Ovary (tissue), 9 donors: ENCODE measurements around the gene LTF. TPM values are rescaled to one million over a fixed set of nuclear protein-coding genes. Genes with fewer than 3 reads are reported as not detected.

Experiments
- DNase-seq, 5 donors: peaks; one replicate each; pipeline ENCODE4 v3.0.0-alpha.2; 2019 to 2020
- H3K27ac ChIP-seq, 2 donors: fragments of 200-600 bp; one replicate each; pipeline versions ENCODE4 v1.5.1 to v1.8.0; 2019 to 2022
- H3K27me3 ChIP-seq: fragments of 200-600 bp; one replicate; pipeline ENCODE4 v1.8.0; 2022
- H3K36me3 ChIP-seq: fragments of 200-600 bp; sonication (generic); one replicate; pipeline ENCODE4 v1.5.1; 2019
- H3K4me1 ChIP-seq: one replicate; pipeline ENCODE4 v1.8.1; 2013; ENCODE audit warnings: mild to moderate bottlenecking, moderate library complexity; ENCODE audit not compliant: insufficient read depth
- H3K4me3 ChIP-seq: fragments of 200-600 bp; sonication (generic); one replicate; pipeline ENCODE4 v1.5.1; 2017
- H3K9me3 ChIP-seq, 2 donors: fragments of 200-600 bp in 1 of 2; sonication (generic) in 1 of 2; one replicate each; pipeline versions ENCODE4 v1.5.1 to v1.8.1; 2013 to 2019; ENCODE audit warnings: mild to moderate bottlenecking in 1 of 2, moderate library complexity in 1 of 2
- CTCF ChIP-seq, 3 donors: fragments of 450-650 bp in 2 of 3; fragments of 200-600 bp in 1 of 3; IDR thresholded peaks; one replicate each; pipeline versions ENCODE4 v1.5.1 to v1.8.0; 2016 to 2022; ENCODE audit warnings: antibody characterized with exemption in 3 of 3, mild to moderate bottlenecking in 1 of 3
- EP300 ChIP-seq: sonication (generic); formaldehyde crosslinking; IDR thresholded peaks from one replicate; pipeline ENCODE4 v1.6.1; 2017; ENCODE audit warnings: antibody characterized with exemption
- POLR2A ChIP-seq: fragments of 450-650 bp; IDR thresholded peaks from one replicate; pipeline ENCODE4 v1.6.1; 2017; ENCODE audit warnings: antibody characterized with exemption, mild to moderate bottlenecking, moderate library complexity
- WGBS, 3 donors: extraction: QIAGEN DNeasy Blood & Tissue Kit in 1 of 3; methylation state at CpG; one replicate each; pipeline versions ENCODE4 v1.1.5 to v1.1.7; 2013 to 2017; 5-methylcytosine and 5-hydroxymethylcytosine counted together
- intact Hi-C, 4 donors: fragments of 100-400 bp; cut with DNase I; formaldehyde crosslinking; loops; one replicate each; pipeline versions ENCODE4 v1.11.0 to v1.15.1; 2022 to 2023
- polyA plus RNA-seq, 2 donors: library from polyadenylated mRNA; stranded (reverse); fragments of 200-250 nt in 1 of 2; fragments of 350-450 nt in 1 of 2; fragmentation: Illumina TruSeq in 1 of 2; extraction: RNeasy Lipid Tissue Mini Kit (QIAGEN cat#74804) in 1 of 2; gene quantifications; one replicate each; pipeline ENCODE4 v1.2.3, GENCODE V29; 2013 to 2014
- total RNA-seq, 7 donors: library from RNA; depleted of rRNA in 2 of 7; stranded (reverse); fragments of >200 nt in 2 of 7; fragmentation: NEBNext Ultra II Directional in 3 of 7; extraction: Animal tissue kit (Norgen Biotek cat#: 25700) in 3 of 7; gene quantifications; one replicate each; pipeline versions ENCODE4 v1.1.0 to v1.2.4, GENCODE V29; 2016 to 2023
- donor health status: DM: no; HTN: no; CAD: no; lungs with moderate emphysema.
- donor health status: DM: no; HTN: no; CAD: no.
- donor health status: Bipolar disorder and iron deficiency.
- donor health status: DM: yes; HTN: yes; CAD: no.
- donor health status: DM: no; HTN: no; CAD: no.
- donor health status: DM: yes; HTN: yes; CAD: no.

LTF gene
- total and polyA plus RNA-seq, 9 donors, result 0.56 to 23.7 (median 1.2) TPM

- WGBS, 3 donors, result 65 to 89% (median 69%) methylated on average over 2 of the region's 2 CpGs
- Histone ChIP-seq H3K4me1 (no peaks in the 10 kb centered on the region), H3K27me3 (no peaks in the 10 kb centered on the region), H3K27ac (no peak overlapping the region), H3K36me3 (no peaks in the 10 kb centered on the region), H3K9me3 (no peaks in the 10 kb centered on the region), H3K4me3 (no peak overlapping the region)
- intact Hi-C loops, result no loop called here
- DNase-seq, result no peak
- TF ChIP-seq POLR2A (no peak), CTCF (IDR thresholded peaks at IDR 0.05) (no peak), EP300 (no peak)
Observed at GRCh38 chr3:46472736-46473135, 8.0 kb upstream of the LTF start.

GRCh38 chr3:46471371-46471914 lies 6.7 kb upstream of the LTF start:
- intact Hi-C loops, result no loop called here
- Histone ChIP-seq H3K4me1 (peaks cover under 1% of the 10 kb centered on the region), H3K27ac (no peak overlapping the region), H3K36me3 (no peaks in the 10 kb centered on the region), H3K4me3 (no peak overlapping the region), H3K9me3 (no peaks in the 10 kb centered on the region), H3K27me3 (no peaks in the 10 kb centered on the region)
- WGBS, 3 donors, result 88 to 92% (median 90%) methylated on average over 5 of the region's 5 CpGs
- DNase-seq, result no peak
- TF ChIP-seq EP300 (no peak), CTCF (IDR thresholded peaks at IDR 0.05) (no peak)

GRCh38 chr3:46470831-46471230 lies 6.1 kb upstream of the LTF start:
- 86 to 93% (median 87%) methylated on average over 4 of the region's 4 CpGs for WGBS, 3 donors
- intact Hi-C loops, result no loop called here
- no peak for DNase-seq
- H3K27ac ChIP-seq, result no peak overlapping the region
- H3K9me3 ChIP-seq, result no peaks in the 10 kb centered on the region
- TF ChIP-seq EP300, result no peak
- TF ChIP-seq CTCF (IDR thresholded peaks at IDR 0.05), result no peak
- no peak for TF ChIP-seq POLR2A
- H3K4me1 ChIP-seq, result peaks cover 2% of the 10 kb centered on the region
- H3K36me3 ChIP-seq, result no peaks in the 10 kb centered on the region
- no peaks in the 10 kb centered on the region for H3K27me3 ChIP-seq
- H3K4me3 ChIP-seq, result no peak overlapping the region

GRCh38 chr3:46469680-46470357 lies 5.1 kb upstream of the LTF start:
- H3K4me1 ChIP-seq, result peaks cover 2% of the 10 kb centered on the region
- no peaks in the 10 kb centered on the region for H3K36me3 ChIP-seq
- H3K9me3 ChIP-seq, result no peaks in the 10 kb centered on the region
- H3K27me3 ChIP-seq, result no peaks in the 10 kb centered on the region
- H3K27ac ChIP-seq, result no peak overlapping the region
- no peak overlapping the region for H3K4me3 ChIP-seq
- no peak for DNase-seq
- intact Hi-C loops, result no loop called here
- TF ChIP-seq CTCF (IDR thresholded peaks at IDR 0.05) (no peak), EP300 (no peak), POLR2A (no peak)
- 47 to 66% (median 54%) methylated on average over 3 of the region's 3 CpGs for WGBS, 3 donors
